Activated naive CD4-positive, alpha-beta T cell treated with Interleukin-2 at 50 U/mL for 16 hours (primary cell): ENCODE data around the gene LRP1B.

Experiments used
- DNase-seq: peaks from one replicate; pipeline ENCODE4 v3.0.0-alpha.2; 2020

Gene LRP1B

GRCh38 chr2:141497272-141497671 is 633.5 kb downstream of the LRP1B start:
- DNase-seq: no peak

GRCh38 chr2:141496810-141497209 is 634.0 kb downstream of the LRP1B start:
- DNase-seq: no peak

- no peak for DNase-seq
Measured at GRCh38 chr2:141493936-141494335, 636.9 kb downstream of the LRP1B start.

- DNase-seq: no peak
Measured at GRCh38 chr2:141492816-141493215, 638.0 kb downstream of the LRP1B start.

DNA sequence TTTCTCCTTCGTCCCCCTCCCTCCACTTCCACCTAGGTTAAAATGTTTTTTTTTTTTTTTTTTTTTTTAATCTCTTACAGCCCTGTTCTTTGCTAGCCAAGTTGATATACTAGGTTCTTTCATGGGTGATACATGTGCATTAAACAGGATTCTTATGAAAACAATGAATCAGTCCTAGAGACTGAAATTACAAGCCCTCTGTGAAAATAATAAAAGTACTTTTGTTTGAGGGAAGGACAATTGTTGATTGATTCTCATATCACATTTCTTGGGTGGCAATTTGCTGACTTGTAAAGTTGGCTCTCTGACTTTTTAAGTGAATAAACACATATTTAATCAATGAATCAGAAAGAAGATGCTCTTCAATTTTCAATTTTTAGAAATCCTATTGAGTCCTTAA is 639.9 kb downstream of the LRP1B start:
- no peak for DNase-seq

GRCh38 chr2:141482697-141483096 is 648.1 kb downstream of the LRP1B start:
- no peak for DNase-seq

- DNase-seq: no peak
Measured at GRCh38 chr2:141475801-141476200, 655.0 kb downstream of the LRP1B start.

DNA sequence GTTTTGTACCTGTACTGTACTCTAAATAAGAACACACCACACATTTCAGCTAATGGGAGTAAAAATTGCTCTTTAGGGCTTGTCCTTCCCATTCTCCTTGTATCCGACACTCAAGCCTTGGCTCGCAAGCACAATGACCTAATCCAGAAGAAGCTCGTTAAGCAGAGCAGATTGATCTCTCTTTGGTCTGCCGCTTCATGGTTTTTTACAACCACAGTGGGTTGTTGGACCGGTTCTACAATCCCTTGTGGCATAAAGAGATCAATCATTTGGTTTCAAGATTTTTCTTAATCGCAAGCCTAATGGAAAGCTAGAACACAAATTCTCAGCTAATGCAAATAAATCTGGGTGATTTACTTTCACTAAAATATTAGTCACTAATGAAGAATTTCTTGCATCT is 662.1 kb downstream of the LRP1B start:
- no peak for DNase-seq

- no peak for DNase-seq
Measured at GRCh38 chr2:141467331-141467730, 663.5 kb downstream of the LRP1B start.

DNA sequence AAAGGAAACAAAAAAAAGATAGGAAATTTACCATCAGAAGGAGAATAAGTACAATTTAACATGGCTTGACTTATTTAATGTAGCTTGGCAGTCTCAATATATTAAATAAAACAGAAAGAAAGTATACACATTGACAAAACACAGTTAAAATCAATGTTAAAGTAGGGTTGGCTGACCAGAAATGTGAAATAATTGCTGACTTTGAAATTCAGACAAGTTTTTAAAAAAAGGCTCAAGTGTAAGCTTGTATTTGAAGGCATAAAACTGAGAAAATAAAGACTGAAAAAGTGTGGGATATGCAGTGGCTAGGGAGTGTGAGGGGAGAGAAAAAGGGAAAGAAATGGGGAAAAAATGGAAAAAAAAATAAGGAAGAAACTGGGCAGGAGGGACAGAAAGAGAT is 665.8 kb downstream of the LRP1B start:
- no peak for DNase-seq

GRCh38 chr2:141458351-141458750 is 672.5 kb downstream of the LRP1B start:
- no peak for DNase-seq

GRCh38 chr2:141455877-141456276 is 674.9 kb downstream of the LRP1B start:
- no peak for DNase-seq

- DNase-seq: no peak
Measured at GRCh38 chr2:141455211-141455826, 675.5 kb downstream of the LRP1B start.

DNA sequence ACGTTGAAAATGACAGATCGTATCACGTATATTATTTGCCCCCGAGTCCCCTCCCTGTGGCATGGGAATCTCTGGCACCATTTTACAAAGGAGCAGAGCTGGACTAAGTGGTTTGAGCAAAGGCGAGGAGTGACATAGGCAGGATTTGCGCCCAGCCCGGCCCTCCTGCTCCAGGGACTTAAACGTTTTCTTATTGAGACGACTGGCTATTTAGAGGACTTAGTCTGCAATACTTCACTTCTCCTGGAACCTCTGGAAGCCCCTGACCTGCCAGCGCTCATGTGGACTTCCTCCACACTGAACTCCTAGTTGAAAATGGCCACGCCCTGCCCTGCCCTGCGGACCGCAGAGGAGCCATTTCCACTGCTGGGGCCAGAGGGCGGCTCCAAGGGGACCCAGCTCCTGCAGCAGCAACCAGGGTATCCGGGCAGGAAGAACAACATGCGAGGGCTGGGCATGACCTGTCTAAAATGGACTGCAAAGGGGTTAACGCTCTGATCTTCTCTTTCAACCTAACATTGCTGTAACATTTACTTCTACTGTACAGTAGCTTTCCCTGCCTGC is 690.7 kb downstream of the LRP1B start:
- no peak for DNase-seq

DNA sequence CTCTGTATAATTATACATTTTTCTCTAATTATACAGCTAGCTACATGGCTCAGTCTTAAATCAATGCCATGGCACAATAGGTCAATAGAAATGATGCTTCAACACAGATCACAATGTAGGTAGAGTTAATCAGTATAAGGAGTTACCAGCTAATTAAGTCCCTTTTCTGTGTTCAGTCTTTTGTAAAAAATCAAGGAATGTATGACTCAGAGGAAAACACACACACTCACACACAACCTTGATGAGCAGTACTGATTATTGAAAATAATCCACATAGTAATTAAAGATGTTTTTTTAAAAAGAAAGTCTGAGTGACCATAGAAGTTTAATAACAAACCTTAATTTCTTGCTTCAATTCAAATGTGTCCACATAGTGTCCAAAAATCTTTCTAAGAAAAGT is 691.3 kb downstream of the LRP1B start:
- no peak for DNase-seq

GRCh38 chr2:141438536-141438935 is 692.3 kb downstream of the LRP1B start:
- DNase-seq: no peak

GRCh38 chr2:141437521-141437920 is 693.3 kb downstream of the LRP1B start:
- no peak for DNase-seq

- no peak for DNase-seq
Measured at GRCh38 chr2:141423124-141423523, 707.7 kb downstream of the LRP1B start.

- no peak for DNase-seq
Measured at GRCh38 chr2:141417246-141417797, 713.5 kb downstream of the LRP1B start.

DNA sequence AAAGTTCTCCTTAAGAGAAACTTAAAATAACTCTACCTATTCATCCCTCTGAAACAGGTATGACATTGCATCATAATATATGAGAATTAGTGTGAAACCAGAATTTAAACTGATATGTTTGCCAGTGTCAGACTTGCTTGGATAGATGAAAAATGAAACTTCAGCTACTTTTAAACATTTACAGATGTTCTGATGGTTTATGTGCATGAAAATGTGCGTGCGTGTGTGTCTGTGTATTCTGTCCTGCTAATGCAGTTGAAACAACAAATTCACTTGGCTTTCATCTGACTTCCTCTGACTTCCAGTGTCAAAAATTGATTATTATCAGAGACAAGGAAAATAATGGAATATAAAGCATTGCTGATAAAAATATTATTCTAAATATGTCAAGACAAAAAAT is 719.4 kb downstream of the LRP1B start:
- no peak for DNase-seq

DNA sequence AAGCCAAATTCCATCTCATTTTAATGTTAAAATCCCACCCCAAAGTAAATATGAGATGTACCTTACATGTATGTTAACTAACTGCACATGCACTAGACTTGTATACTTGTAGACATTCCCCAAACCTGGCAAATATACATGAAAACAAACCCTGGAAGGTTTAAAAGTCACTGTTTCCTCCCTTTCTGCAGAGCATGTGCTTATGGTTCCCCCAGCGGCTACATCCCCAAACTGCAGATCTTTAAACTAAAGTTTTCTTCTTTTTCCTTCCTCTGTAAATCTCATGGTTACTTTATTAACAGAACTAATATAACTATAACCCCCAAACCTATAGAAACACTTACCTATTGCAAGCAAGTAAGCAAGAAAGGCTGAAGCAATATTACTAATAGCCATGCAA is 731.5 kb downstream of the LRP1B start:
- DNase-seq: no peak

GRCh38 chr2:141393214-141393545 is 737.6 kb downstream of the LRP1B start:
- DNase-seq: no peak

DNA sequence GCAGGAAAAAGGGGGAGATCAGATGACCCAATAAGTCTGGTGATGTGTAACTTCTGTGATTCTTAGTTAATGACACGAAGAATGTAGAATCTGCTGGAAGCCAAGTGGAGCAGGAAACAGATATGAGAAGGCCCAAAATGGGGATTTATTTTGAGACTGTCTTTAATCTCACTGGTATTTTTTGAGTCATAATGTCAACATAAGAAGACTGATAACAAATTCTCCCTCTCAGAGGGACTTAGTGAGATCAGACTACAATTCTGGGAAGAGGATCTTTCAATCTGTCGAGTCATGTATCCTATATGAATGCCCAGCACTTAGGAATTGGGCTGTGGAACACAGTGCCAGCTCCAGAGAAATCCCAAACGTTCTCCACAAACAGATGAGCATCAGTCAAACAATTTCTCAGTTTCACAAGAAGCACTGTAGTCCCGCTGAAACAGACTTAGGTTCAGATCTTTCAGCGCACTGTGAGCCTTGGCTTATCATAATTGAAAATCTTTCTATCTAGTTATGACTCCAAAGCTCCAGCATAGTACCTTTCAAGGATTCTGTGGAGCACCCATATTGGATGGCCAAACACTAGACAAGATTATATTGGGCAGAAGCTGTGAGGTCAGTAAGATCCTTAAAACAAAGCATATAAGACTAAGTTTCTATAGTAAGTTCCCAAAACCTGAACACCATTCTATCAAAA is 738.2 kb downstream of the LRP1B start:
- DNase-seq: no peak

- DNase-seq: no peak
Measured at GRCh38 chr2:141386168-141386567, 744.6 kb downstream of the LRP1B start.

- no peak for DNase-seq
Measured at GRCh38 chr2:141384676-141385075, 746.1 kb downstream of the LRP1B start.
